OCI-LY7 (cell line): ENCODE results near the gene NNAT.

ENCODE experiments used
- EZH2phosphoT487 ChIP-seq: fragments of 200-600 bp; sonication (generic); IDR thresholded peaks from 2 replicates; pipeline ENCODE4 v1.6.1; 2018; ENCODE audit warnings: low read depth, borderline replicate concordance, mild to moderate bottlenecking, mixed run types, antibody characterized with exemption, low read length, moderate library complexity, mixed read lengths
- TF ChIP-seq, protein P1 (sequence below): fragments of 200-600 bp; sonication (generic); conservative IDR thresholded peaks from 2 replicates; pipeline ENCODE4 v1.5.1; 2014; ENCODE audit warnings: mild to moderate bottlenecking, antibody characterized with exemption, low read length, moderate library complexity, mixed read lengths

- TF ChIP-seq, protein P1, sequence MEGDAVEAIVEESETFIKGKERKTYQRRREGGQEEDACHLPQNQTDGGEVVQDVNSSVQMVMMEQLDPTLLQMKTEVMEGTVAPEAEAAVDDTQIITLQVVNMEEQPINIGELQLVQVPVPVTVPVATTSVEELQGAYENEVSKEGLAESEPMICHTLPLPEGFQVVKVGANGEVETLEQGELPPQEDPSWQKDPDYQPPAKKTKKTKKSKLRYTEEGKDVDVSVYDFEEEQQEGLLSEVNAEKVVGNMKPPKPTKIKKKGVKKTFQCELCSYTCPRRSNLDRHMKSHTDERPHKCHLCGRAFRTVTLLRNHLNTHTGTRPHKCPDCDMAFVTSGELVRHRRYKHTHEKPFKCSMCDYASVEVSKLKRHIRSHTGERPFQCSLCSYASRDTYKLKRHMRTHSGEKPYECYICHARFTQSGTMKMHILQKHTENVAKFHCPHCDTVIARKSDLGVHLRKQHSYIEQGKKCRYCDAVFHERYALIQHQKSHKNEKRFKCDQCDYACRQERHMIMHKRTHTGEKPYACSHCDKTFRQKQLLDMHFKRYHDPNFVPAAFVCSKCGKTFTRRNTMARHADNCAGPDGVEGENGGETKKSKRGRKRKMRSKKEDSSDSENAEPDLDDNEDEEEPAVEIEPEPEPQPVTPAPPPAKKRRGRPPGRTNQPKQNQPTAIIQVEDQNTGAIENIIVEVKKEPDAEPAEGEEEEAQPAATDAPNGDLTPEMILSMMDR = no peak
- no peak for TF ChIP-seq EZH2phosphoT487
Measured at GRCh38 chr20:37531856-37532255, 10.8 kb downstream of the NNAT start.
